ENCODE results near the gene IFRD1. TPM values are rescaled to one million over a fixed set of nuclear protein-coding genes. Genes with fewer than 3 reads are reported as not detected.

The IFRD1 gene
- polyA plus RNA-seq, 1 experiment: 24.2 TPM

DNA sequence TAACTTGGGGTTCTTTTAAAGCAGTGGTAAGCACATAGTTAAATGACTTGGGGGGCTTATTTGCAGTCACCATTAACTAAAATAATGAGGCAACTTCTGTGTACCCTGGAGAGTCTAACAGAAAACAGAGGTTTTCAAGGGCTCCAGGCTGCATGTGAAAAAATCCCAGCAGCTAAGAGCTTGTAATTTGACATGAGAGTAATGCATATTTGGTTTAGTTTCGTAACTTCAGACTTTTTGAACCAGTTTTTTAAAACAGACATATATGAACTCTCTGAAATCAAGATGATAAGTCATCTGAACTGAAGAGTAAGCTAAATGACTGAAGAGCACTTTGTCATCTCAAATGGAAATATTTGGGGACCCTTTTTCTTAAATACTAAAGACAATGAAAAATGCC is 40.2 kb upstream of the IFRD1 start:
- no peak for TF ChIP-seq CTCF (IDR thresholded peaks at IDR 0.05; ENCODE audit: insufficient read depth, low read depth, low read length)
- DNase-seq (ENCODE audit: low read depth): no peak
- Histone ChIP-seq H3K36me3 (ENCODE audit: control insufficient read depth, insufficient read depth, low read length) (no peaks in the 10 kb centered on the region), H3K27me3 (ENCODE audit: control insufficient read depth, insufficient read depth, low read length) (peaks cover 8% of the 10 kb centered on the region; the same call in 1 of the 2 replicates), H3K4me3 (ENCODE audit: low read depth, low read length) (no peak overlapping the region)
- ChIA-PET CTCF (interaction anchor here (0.7 to 1.4 kb wide), 4 partner anchors 10 to 86 kb away, joined by 3 to 4 read pairs (median 3); no protein-coding TSS in a partner anchor), POLR2A (no interaction called here)

DNA sequence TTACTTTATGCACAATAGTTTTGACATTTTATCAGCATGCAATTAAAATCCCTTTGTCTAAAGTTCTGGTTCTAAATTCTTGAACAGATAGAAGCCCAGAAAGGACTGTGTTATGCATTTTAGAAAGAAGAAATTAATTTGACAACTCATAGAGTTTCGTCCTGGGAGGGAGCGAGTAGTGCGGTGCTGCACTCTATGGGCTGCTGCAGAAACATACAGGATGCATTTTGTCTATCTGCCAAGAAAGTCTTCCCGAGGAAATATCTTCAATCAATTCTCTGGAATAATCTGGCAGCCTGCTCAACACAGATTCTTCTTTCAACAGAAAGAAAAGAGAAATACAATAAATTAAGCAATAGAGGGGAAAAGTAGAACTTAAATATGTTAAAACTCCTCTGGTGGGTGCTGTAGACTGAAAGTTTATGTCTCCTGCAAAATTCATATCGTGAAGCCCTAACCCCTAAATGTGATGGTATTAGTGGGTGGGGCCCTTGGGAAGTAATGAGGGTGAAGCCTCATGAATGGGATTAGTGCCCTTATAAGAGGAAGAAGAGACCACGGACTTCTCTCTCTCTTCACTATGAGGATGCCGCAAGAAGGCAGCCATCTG is 39.0 kb upstream of the IFRD1 start:
- H3K36me3 ChIP-seq (ENCODE audit: control insufficient read depth, insufficient read depth, low read length): no peaks in the 10 kb centered on the region
- ChIA-PET CTCF (interaction anchor here (1.2 to 1.4 kb wide), 3 partner anchors 9 to 41 kb away, joined by 3 to 4 read pairs (median 3); no protein-coding TSS in a partner anchor), POLR2A (no interaction called here)
- no peak overlapping the region for H3K4me3 ChIP-seq (ENCODE audit: low read depth, low read length)
- no peak for DNase-seq (ENCODE audit: low read depth)
- peak; percentile 55 for TF ChIP-seq CTCF (IDR thresholded peaks at IDR 0.05; ENCODE audit: insufficient read depth, low read depth, low read length)
- peaks cover 8% of the 10 kb centered on the region; the same call in 1 of the 2 replicates for H3K27me3 ChIP-seq (ENCODE audit: control insufficient read depth, insufficient read depth, low read length)

- DNase-seq (ENCODE audit: low read depth): no peak
- H3K4me3 ChIP-seq (ENCODE audit: low read depth, low read length): no peak overlapping the region
- peak; percentile 58 for TF ChIP-seq CTCF (IDR thresholded peaks at IDR 0.05; ENCODE audit: insufficient read depth, low read depth, low read length)
- H3K36me3 ChIP-seq (ENCODE audit: control insufficient read depth, insufficient read depth, low read length): no peaks in the 10 kb centered on the region
- ChIA-PET CTCF (interaction anchor here (0.7 to 1.2 kb wide), 2 partner anchors 61 to 655 kb away, joined by 3 read pairs; no protein-coding TSS in a partner anchor), POLR2A (no interaction called here)
- peaks cover 5% of the 10 kb centered on the region; the same call in 1 of the 2 replicates for H3K27me3 ChIP-seq (ENCODE audit: control insufficient read depth, insufficient read depth, low read length)
These were observed 35.3 kb upstream of the IFRD1 start for GRCh38 chr7:112414855-112415490.

- DNase-seq (ENCODE audit: low read depth): no peak
- TF ChIP-seq CTCF (IDR thresholded peaks at IDR 0.05; ENCODE audit: insufficient read depth, low read depth, low read length): no peak
- ChIA-PET CTCF (interaction anchor here (0.9 to 1.5 kb wide), 4 partner anchors 8 to 663 kb away, joined by 3 to 4 read pairs (median 3); no protein-coding TSS in a partner anchor), POLR2A (no interaction called here)
- peaks cover 5% of the 10 kb centered on the region; the same call in 1 of the 2 replicates for H3K27me3 ChIP-seq (ENCODE audit: control insufficient read depth, insufficient read depth, low read length)
- no peak overlapping the region for H3K4me3 ChIP-seq (ENCODE audit: low read depth, low read length)
- no peaks in the 10 kb centered on the region for H3K36me3 ChIP-seq (ENCODE audit: control insufficient read depth, insufficient read depth, low read length)
These were observed 34.1 kb upstream of the IFRD1 start for GRCh38 chr7:112416127-112416526.

GRCh38 chr7:112419543-112420130 is 30.6 kb upstream of the IFRD1 start:
- ChIA-PET POLR2A (no interaction called here), CTCF (interaction anchor here (1.2 to 1.5 kb wide), 3 partner anchors 9 to 76 kb away, joined by 3 to 5 read pairs (median 4); partner anchors contain the start of gene IFRD1)
- DNase-seq (ENCODE audit: low read depth): no peak
- TF ChIP-seq CTCF (IDR thresholded peaks at IDR 0.05; ENCODE audit: insufficient read depth, low read depth, low read length): no peak
- H3K36me3 ChIP-seq (ENCODE audit: control insufficient read depth, insufficient read depth, low read length): no peaks in the 10 kb centered on the region
- H3K27me3 ChIP-seq (ENCODE audit: control insufficient read depth, insufficient read depth, low read length): no peaks in the 10 kb centered on the region
- H3K4me3 ChIP-seq (ENCODE audit: low read depth, low read length): no peak overlapping the region
